ENCODE results near the gene SLC8A2. TPM values are rescaled to one million over a fixed set of nuclear protein-coding genes. Genes with fewer than 3 reads are reported as not detected.
A peak's percentile ranks its signal among the peaks of the same experiment; 100 is the strongest.

Gene SLC8A2
- total and polyA plus RNA-seq, 9 donors = 0.04 to 0.49 (median 0.24) TPM

- Histone ChIP-seq H3K4me1 (ENCODE audit: control insufficient read depth, insufficient read depth, low read length) (no peaks in the 10 kb centered on the region), H3K27me3 (ENCODE audit: control insufficient read depth, insufficient read depth, low read length) (no peaks in the 10 kb centered on the region), H3K27ac (ENCODE audit: low read length) (no peak overlapping the region), H3K36me3 (ENCODE audit: control insufficient read depth, insufficient read depth, low read length) (peaks cover 48% of the 10 kb centered on the region), H3K9me3 (replicated peaks; ENCODE audit: control insufficient read depth, low read depth, low read length) (no peaks in the 10 kb centered on the region), H3K4me3 (ENCODE audit: low read length) (no peak overlapping the region)
- 72% methylated on average over 8 of the region's 11 CpGs for WGBS (ENCODE audit: insufficient coverage)
- DNase-seq = no peak
Observed at GRCh38 chr19:47381653-47382279, 89.9 kb downstream of the SLC8A2 start.

DNA sequence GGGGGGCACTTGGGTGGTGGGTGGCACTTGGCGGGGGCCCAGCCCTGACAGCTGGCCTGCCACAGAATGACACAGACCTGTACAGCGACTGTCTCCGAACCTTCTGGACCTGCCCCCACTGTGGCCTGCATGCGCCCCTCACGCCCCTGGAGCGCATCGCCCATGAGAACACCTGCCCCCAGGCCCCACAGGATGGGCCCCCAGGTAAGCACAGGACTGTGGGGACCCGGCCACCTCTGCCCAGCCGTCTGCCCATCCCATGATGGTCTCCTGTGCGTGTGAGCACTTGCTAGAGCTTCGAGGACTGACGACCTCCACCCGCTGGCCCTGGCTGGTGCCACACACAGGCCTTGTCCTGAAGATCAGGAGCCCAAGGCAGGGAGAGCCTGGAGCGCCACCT lies 90.6 kb downstream of the SLC8A2 start:
- peaks cover 55% of the 10 kb centered on the region for H3K36me3 ChIP-seq (ENCODE audit: control insufficient read depth, insufficient read depth, low read length)
- no peaks in the 10 kb centered on the region for H3K4me1 ChIP-seq (ENCODE audit: control insufficient read depth, insufficient read depth, low read length)
- no peaks in the 10 kb centered on the region for H3K9me3 ChIP-seq (replicated peaks; ENCODE audit: control insufficient read depth, low read depth, low read length)
- H3K4me3 ChIP-seq (ENCODE audit: low read length) = no peak overlapping the region
- 91% methylated on average over 14 of the region's 14 CpGs for WGBS (ENCODE audit: insufficient coverage)
- H3K27ac ChIP-seq (ENCODE audit: low read length) = no peak overlapping the region
- no peaks in the 10 kb centered on the region for H3K27me3 ChIP-seq (ENCODE audit: control insufficient read depth, insufficient read depth, low read length)
- DNase-seq = no peak

DNA sequence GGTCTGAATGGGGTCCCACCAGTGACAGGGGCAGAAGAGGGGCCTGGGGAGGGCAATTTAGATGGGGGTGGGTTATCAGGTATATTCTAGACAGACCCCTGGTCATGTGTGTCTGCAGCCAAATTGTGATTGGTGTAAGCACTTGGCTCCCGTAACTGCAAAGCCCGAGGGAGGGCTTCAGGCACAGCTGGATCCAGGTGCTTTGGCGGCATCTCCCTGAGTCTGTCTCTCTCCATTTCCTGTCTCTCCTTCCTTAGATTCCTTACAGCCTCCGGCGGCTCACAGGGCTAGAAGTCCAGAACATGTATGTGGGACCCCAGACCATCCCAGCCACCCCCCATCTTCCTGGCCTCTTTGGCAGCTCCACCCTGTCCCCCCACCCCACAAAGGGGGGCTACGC lies 91.1 kb downstream of the SLC8A2 start:
- H3K36me3 ChIP-seq (ENCODE audit: control insufficient read depth, insufficient read depth, low read length) = peaks cover 60% of the 10 kb centered on the region
- no peak for DNase-seq
- H3K9me3 ChIP-seq (replicated peaks; ENCODE audit: control insufficient read depth, low read depth, low read length) = no peaks in the 10 kb centered on the region
- H3K4me3 ChIP-seq (ENCODE audit: low read length) = no peak overlapping the region
- no peaks in the 10 kb centered on the region for H3K27me3 ChIP-seq (ENCODE audit: control insufficient read depth, insufficient read depth, low read length)
- H3K4me1 ChIP-seq (ENCODE audit: control insufficient read depth, insufficient read depth, low read length) = no peaks in the 10 kb centered on the region
- WGBS (ENCODE audit: insufficient coverage) = 85% methylated on average over 3 of the region's 6 CpGs
- H3K27ac ChIP-seq (ENCODE audit: low read length) = no peak overlapping the region

GRCh38 chr19:47379381-47379938 lies 92.2 kb downstream of the SLC8A2 start:
- DNase-seq = peak; percentile 33
- no peak overlapping the region for H3K4me3 ChIP-seq (ENCODE audit: low read length)
- no peaks in the 10 kb centered on the region for H3K9me3 ChIP-seq (replicated peaks; ENCODE audit: control insufficient read depth, low read depth, low read length)
- WGBS (ENCODE audit: insufficient coverage) = 81% methylated on average over 16 of the region's 23 CpGs
- peaks cover 71% of the 10 kb centered on the region for H3K36me3 ChIP-seq (ENCODE audit: control insufficient read depth, insufficient read depth, low read length)
- H3K4me1 ChIP-seq (ENCODE audit: control insufficient read depth, insufficient read depth, low read length) = no peaks in the 10 kb centered on the region
- H3K27ac ChIP-seq (ENCODE audit: low read length) = no peak overlapping the region
- H3K27me3 ChIP-seq (ENCODE audit: control insufficient read depth, insufficient read depth, low read length) = no peaks in the 10 kb centered on the region

GRCh38 chr19:47378246-47378645 lies 93.4 kb downstream of the SLC8A2 start:
- Histone ChIP-seq H3K27ac (ENCODE audit: low read length) (no peak overlapping the region), H3K36me3 (ENCODE audit: control insufficient read depth, insufficient read depth, low read length) (peaks cover 82% of the 10 kb centered on the region), H3K4me1 (ENCODE audit: control insufficient read depth, insufficient read depth, low read length) (no peaks in the 10 kb centered on the region), H3K27me3 (ENCODE audit: control insufficient read depth, insufficient read depth, low read length) (no peaks in the 10 kb centered on the region), H3K9me3 (replicated peaks; ENCODE audit: control insufficient read depth, low read depth, low read length) (no peaks in the 10 kb centered on the region), H3K4me3 (ENCODE audit: low read length) (no peak overlapping the region)
- 91% methylated on average over 7 of the region's 11 CpGs for WGBS (ENCODE audit: insufficient coverage)
- no peak for DNase-seq

Other genes with a start within 250 kb of the SLC8A2 start
- gene BBC3, start 240.7 kb downstream of the SLC8A2 start, total RNA-seq = 2.9 TPM
- 1 to 10 TPM; 2.7 to 3.8 (median 3.0) TPM for gene BBC3, start 240.7 kb downstream of the SLC8A2 start, polyA plus RNA-seq (ENCODE audit: insufficient read depth in 1 of 8, insufficient read length in 8 of 8, low replicate concordance in 1 of 8)
- 7.1 TPM for gene CCDC9, start 215.4 kb downstream of the SLC8A2 start, total RNA-seq
- 10 to 100 TPM; 20.3 to 28.2 (median 22.5) TPM for gene CCDC9, start 215.4 kb downstream of the SLC8A2 start, polyA plus RNA-seq (ENCODE audit: insufficient read depth in 1 of 8, insufficient read length in 8 of 8, low replicate concordance in 1 of 8)
- 6.1 TPM for gene INAFM1, start 197.0 kb downstream of the SLC8A2 start, total RNA-seq
- gene INAFM1, start 197.0 kb downstream of the SLC8A2 start, polyA plus RNA-seq (ENCODE audit: insufficient read depth in 1 of 8, insufficient read length in 8 of 8, low replicate concordance in 1 of 8) = 10 to 100 TPM in 7 of 8 donors, 1 to 10 TPM in 1; 9.8 to 17.1 (median 13.8) TPM
- gene C5AR1, start 162.0 kb downstream of the SLC8A2 start, total RNA-seq = 0.53 TPM
- gene C5AR1, start 162.0 kb downstream of the SLC8A2 start, polyA plus RNA-seq (ENCODE audit: insufficient read depth in 1 of 8, insufficient read length in 8 of 8, low replicate concordance in 1 of 8) = 1 to 10 TPM; 1.2 to 3.6 (median 1.9) TPM
- 0.40 TPM for gene C5AR2, start 139.7 kb downstream of the SLC8A2 start, total RNA-seq
- under 1 TPM; 0.21 to 0.68 (median 0.39) TPM for gene C5AR2, start 139.7 kb downstream of the SLC8A2 start, polyA plus RNA-seq (ENCODE audit: insufficient read depth in 1 of 8, insufficient read length in 8 of 8, low replicate concordance in 1 of 8)
- 7.9 TPM for gene DHX34, start 122.6 kb downstream of the SLC8A2 start, total RNA-seq
- 10 to 100 TPM in 7 of 8 donors, 1 to 10 TPM in 1; 9.1 to 13.6 (median 11.7) TPM for gene DHX34, start 122.6 kb downstream of the SLC8A2 start, polyA plus RNA-seq (ENCODE audit: insufficient read depth in 1 of 8, insufficient read length in 8 of 8, low replicate concordance in 1 of 8)
- 9.2 TPM for gene MEIS3, start 52.4 kb downstream of the SLC8A2 start, total RNA-seq
- 10 to 100 TPM in 2 of 8 donors, 1 to 10 TPM in 6; 7.3 to 11.5 (median 9.7) TPM for gene MEIS3, start 52.4 kb downstream of the SLC8A2 start, polyA plus RNA-seq (ENCODE audit: insufficient read depth in 1 of 8, insufficient read length in 8 of 8, low replicate concordance in 1 of 8)
- gene KPTN, start 12.3 kb upstream of the SLC8A2 start, total RNA-seq = 5.4 TPM
- gene KPTN, start 12.3 kb upstream of the SLC8A2 start, polyA plus RNA-seq (ENCODE audit: insufficient read depth in 1 of 8, insufficient read length in 8 of 8, low replicate concordance in 1 of 8) = 10 to 100 TPM in 2 of 8 donors, 1 to 10 TPM in 6; 7.8 to 12.0 (median 8.9) TPM
- 33.5 TPM for gene NAPA, start 43.2 kb upstream of the SLC8A2 start, total RNA-seq
- 100 to 1,000 TPM in 1 of 8 donors, 10 to 100 TPM in 7; 87.7 to 100 (median 93.6) TPM for gene NAPA, start 43.2 kb upstream of the SLC8A2 start, polyA plus RNA-seq (ENCODE audit: insufficient read depth in 1 of 8, insufficient read length in 8 of 8, low replicate concordance in 1 of 8)
- 0.18 TPM for gene ZNF541, start 101.3 kb upstream of the SLC8A2 start, total RNA-seq
- under 1 TPM; 0.05 to 0.30 (median 0.11) TPM for gene ZNF541, start 101.3 kb upstream of the SLC8A2 start, polyA plus RNA-seq (ENCODE audit: insufficient read depth in 1 of 8, insufficient read length in 8 of 8, low replicate concordance in 1 of 8)
- 3.1 TPM for gene BICRA, start 137.2 kb upstream of the SLC8A2 start, total RNA-seq
- gene BICRA, start 137.2 kb upstream of the SLC8A2 start, polyA plus RNA-seq (ENCODE audit: insufficient read depth in 1 of 8, insufficient read length in 8 of 8, low replicate concordance in 1 of 8) = 10 to 100 TPM in 5 of 8 donors, 1 to 10 TPM in 3; 8.1 to 14.3 (median 11.4) TPM
- 30.5 TPM for gene EHD2, start 241.5 kb upstream of the SLC8A2 start, total RNA-seq
- gene EHD2, start 241.5 kb upstream of the SLC8A2 start, polyA plus RNA-seq (ENCODE audit: insufficient read depth in 1 of 8, insufficient read length in 8 of 8, low replicate concordance in 1 of 8) = 100 to 1,000 TPM in 7 of 8 donors, 10 to 100 TPM in 1; 93.9 to 158 (median 125) TPM

All from muscle of leg (tissue), 11 donors.